ENCODE measurements around the gene JAML. TPM values are rescaled to one million over a fixed set of nuclear protein-coding genes. Genes with fewer than 3 reads are reported as not detected.
A peak's percentile ranks its signal among the peaks of the same experiment; 100 is the strongest.

JAML gene
- total RNA-seq, 1 experiment from 2014 or later: not detected

DNA sequence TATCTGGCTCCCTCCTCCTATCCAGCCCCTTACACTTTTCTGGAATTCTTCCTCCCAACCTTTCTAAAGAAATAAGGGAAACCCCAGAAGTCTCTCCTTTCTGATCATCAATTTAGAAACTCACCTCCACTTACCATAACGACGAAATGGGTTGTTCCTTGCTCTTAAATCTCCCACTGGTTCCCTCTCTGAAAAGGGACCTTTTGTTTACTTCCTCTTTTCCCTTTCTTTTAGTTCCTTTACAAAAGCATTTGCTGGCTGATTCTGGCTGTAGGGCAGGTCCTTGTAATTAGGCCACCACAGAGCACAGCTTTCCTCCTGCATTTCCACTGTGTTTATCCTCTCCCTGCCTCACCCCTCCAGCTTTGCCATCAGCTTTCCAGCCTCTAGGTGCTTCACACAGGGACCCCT, 12.0 kb downstream of the JAML start:
- POLR2A ChIA-PET: no interaction called here
- CTCF ChIA-PET: interaction anchor here (1.0 to 2.6 kb wide), 2 partner anchors 14 to 83 kb away, joined by 4 to 18 read pairs; no protein-coding TSS in a partner anchor

DNA sequence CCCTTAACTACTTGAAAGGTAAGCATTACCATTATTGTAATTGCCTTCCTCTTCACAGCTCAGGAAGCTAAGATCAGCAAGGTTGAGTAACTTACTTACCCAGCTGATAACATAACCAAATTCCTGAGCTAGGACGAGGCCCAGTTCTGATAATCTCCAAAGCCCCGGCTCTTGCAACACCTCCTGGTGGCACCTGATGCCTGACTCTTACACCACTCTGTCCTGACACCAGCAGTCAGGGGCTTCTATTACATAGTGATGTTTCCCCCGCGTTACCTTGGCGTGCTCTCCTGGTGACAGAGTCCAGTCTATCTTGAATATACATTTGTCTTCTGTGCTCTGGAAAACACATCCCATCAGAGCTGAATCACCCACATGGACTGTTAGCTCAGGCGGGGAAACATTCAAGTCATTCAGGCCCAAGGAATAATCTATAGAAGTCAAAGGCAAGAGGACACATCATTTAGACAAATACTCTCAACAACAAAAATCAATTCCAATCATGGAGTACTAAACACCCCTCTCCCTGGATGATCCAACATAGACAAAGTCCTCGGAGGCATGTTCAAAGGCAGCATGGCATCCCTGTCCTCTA, 12.6 kb downstream of the JAML start:
- Mint-ChIP-seq H3K27ac (ENCODE audit: low read depth, unreplicated experiment) (no peak overlapping the region), H3K9me3 (ENCODE audit: unreplicated experiment) (no peaks in the 10 kb centered on the region), H3K4me1 (ENCODE audit: insufficient read depth, unreplicated experiment) (no peaks in the 10 kb centered on the region), H3K4me3 (ENCODE audit: unreplicated experiment) (no peak overlapping the region), H3K27me3 (ENCODE audit: insufficient read depth, unreplicated experiment) (peaks cover 60% of the 10 kb centered on the region), H3K36me3 (ENCODE audit: insufficient read depth, unreplicated experiment) (no peaks in the 10 kb centered on the region)
- intact Hi-C loops (cut with micrococcal nuclease): no loop called here
- no TSS peak for BruUV-seq (replicated peaks)
- no peak for DNase-seq (ENCODE audit: unreplicated experiment)
- TF ChIP-seq, protein P1, sequence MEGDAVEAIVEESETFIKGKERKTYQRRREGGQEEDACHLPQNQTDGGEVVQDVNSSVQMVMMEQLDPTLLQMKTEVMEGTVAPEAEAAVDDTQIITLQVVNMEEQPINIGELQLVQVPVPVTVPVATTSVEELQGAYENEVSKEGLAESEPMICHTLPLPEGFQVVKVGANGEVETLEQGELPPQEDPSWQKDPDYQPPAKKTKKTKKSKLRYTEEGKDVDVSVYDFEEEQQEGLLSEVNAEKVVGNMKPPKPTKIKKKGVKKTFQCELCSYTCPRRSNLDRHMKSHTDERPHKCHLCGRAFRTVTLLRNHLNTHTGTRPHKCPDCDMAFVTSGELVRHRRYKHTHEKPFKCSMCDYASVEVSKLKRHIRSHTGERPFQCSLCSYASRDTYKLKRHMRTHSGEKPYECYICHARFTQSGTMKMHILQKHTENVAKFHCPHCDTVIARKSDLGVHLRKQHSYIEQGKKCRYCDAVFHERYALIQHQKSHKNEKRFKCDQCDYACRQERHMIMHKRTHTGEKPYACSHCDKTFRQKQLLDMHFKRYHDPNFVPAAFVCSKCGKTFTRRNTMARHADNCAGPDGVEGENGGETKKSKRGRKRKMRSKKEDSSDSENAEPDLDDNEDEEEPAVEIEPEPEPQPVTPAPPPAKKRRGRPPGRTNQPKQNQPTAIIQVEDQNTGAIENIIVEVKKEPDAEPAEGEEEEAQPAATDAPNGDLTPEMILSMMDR (IDR thresholded peaks at IDR 0.05; ENCODE audit: unreplicated experiment): no peak
- POLR2A ChIA-PET: interaction anchor here (1.9 to 2.2 kb wide), 2 partner anchors 39 to 52 kb away, joined by 11 to 12 read pairs; partner anchors contain the start of genes MPZL2 and MPZL3
- CTCF ChIA-PET: interaction anchor here (0.6 to 1.5 kb wide), 7 partner anchors 14 to 891 kb away, joined by 3 to 15 read pairs (median 3); no protein-coding TSS in a partner anchor

More for the DNA sequence above, 12.0 kb downstream of the JAML start:
- Mint-ChIP-seq H3K4me3 (ENCODE audit: unreplicated experiment) (no peak overlapping the region), H3K4me1 (ENCODE audit: insufficient read depth, unreplicated experiment) (no peaks in the 10 kb centered on the region), H3K9me3 (ENCODE audit: unreplicated experiment) (no peaks in the 10 kb centered on the region), H3K36me3 (ENCODE audit: insufficient read depth, unreplicated experiment) (no peaks in the 10 kb centered on the region), H3K27ac (ENCODE audit: low read depth, unreplicated experiment) (no peak overlapping the region), H3K27me3 (ENCODE audit: insufficient read depth, unreplicated experiment) (peaks cover 56% of the 10 kb centered on the region)
- BruUV-seq (replicated peaks): no TSS peak
- TF ChIP-seq, protein P1 (IDR thresholded peaks at IDR 0.05; ENCODE audit: unreplicated experiment): no peak
- DNase-seq (ENCODE audit: unreplicated experiment): no peak
- intact Hi-C loops (cut with micrococcal nuclease): no loop called here

DNA sequence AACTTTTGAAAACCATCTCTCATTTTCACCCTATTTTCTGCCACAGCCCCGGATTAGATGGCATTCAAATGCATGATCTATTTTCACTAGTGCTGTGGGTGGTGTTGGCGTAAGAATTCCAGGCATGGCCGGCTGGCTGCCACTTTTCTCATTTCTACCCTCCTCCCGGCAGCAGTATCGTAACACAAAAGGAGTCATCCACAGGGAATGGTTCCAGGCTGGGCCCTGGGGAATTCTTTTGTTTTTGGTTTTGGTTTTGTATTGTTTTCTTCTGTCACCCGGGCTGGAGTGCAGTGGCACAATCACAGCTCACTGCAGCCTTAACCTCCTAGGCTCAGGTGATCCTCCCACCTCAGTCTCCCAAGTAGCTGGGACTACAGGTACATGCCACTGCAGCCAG, 13.8 kb downstream of the JAML start:
- TF ChIP-seq, protein P1 (IDR thresholded peaks at IDR 0.05; ENCODE audit: unreplicated experiment): no peak
- no peaks in the 10 kb centered on the region for H3K4me1 Mint-ChIP-seq (ENCODE audit: insufficient read depth, unreplicated experiment)
- ChIA-PET CTCF (interaction anchor here (0.7 to 1.5 kb wide), 7 partner anchors 10 to 89 kb away, joined by 3 to 15 read pairs (median 3); no protein-coding TSS in a partner anchor), POLR2A (interaction anchor here (0.9 to 2.2 kb wide), 3 partner anchors 11 to 53 kb away, joined by 4 to 12 read pairs (median 11); partner anchors contain the start of genes MPZL2 and MPZL3)
- intact Hi-C loops (cut with micrococcal nuclease): no loop called here
- BruUV-seq (replicated peaks): no TSS peak
- peaks cover 60% of the 10 kb centered on the region for H3K27me3 Mint-ChIP-seq (ENCODE audit: insufficient read depth, unreplicated experiment)
- no peaks in the 10 kb centered on the region for H3K9me3 Mint-ChIP-seq (ENCODE audit: unreplicated experiment)
- no peak overlapping the region for H3K27ac Mint-ChIP-seq (ENCODE audit: low read depth, unreplicated experiment)
- no peaks in the 10 kb centered on the region for H3K36me3 Mint-ChIP-seq (ENCODE audit: insufficient read depth, unreplicated experiment)
- DNase-seq (ENCODE audit: unreplicated experiment): peak; percentile 38
- no peak overlapping the region for H3K4me3 Mint-ChIP-seq (ENCODE audit: unreplicated experiment)

DNA sequence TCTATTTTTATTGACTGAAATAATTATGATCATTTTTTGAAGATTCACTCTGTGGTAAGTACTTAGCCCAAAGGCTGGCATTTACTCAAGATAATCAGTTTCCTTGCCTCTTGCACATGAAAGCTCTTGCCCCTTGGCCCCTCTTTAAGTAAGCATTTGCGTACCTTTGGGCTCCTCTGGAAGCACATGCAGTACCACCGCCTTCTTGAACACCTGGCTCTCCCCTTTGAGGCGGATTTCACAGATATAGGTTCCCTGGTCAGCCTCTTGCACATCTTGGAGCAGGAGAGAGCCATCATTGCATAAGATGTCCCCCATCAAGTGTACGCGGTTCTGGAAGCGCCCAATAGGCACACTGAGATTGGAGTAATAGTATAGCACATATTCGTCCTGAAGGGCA, 14.5 kb downstream of the JAML start:
- intact Hi-C loops (cut with micrococcal nuclease): no loop called here
- H3K36me3 Mint-ChIP-seq (ENCODE audit: insufficient read depth, unreplicated experiment): no peaks in the 10 kb centered on the region
- no peak overlapping the region for H3K27ac Mint-ChIP-seq (ENCODE audit: low read depth, unreplicated experiment)
- no peaks in the 10 kb centered on the region for H3K9me3 Mint-ChIP-seq (ENCODE audit: unreplicated experiment)
- H3K4me1 Mint-ChIP-seq (ENCODE audit: insufficient read depth, unreplicated experiment): no peaks in the 10 kb centered on the region
- CTCF ChIA-PET: no interaction called here
- no TSS peak for BruUV-seq (replicated peaks)
- POLR2A ChIA-PET: interaction anchor here (2.2 kb wide), 1 partner anchor 54 kb away, joined by 12 read pairs; the partner anchor contains the start of gene MPZL2
- peaks cover 59% of the 10 kb centered on the region for H3K27me3 Mint-ChIP-seq (ENCODE audit: insufficient read depth, unreplicated experiment)
- DNase-seq (ENCODE audit: unreplicated experiment): no peak
- H3K4me3 Mint-ChIP-seq (ENCODE audit: unreplicated experiment): no peak overlapping the region
- TF ChIP-seq, protein P1 (IDR thresholded peaks at IDR 0.05; ENCODE audit: unreplicated experiment): no peak
